SK-N-SH treated with all-trans-retinoic acid at 6 μM for 48 hours (cell line): ENCODE data around the gene KDM6B.

Experiments used
- ATAC-seq: fragments of 200-7000 bp; cut with Tn5 transposase; 3 replicates; pipeline ENCODE4 v1.9.1; 2020; ENCODE audit warnings: mild to moderate bottlenecking, moderate library complexity
- ARNTL ChIP-seq: fragments of 450-650 bp; formaldehyde crosslinking; IDR thresholded peaks from 2 replicates; pipeline ENCODE4 v1.5.0; 2020; ENCODE audit warnings: low read depth, mild to moderate bottlenecking, moderate library complexity, borderline replicate concordance
- BACH2 ChIP-seq: fragments of 250-450 bp; sonication (Bioruptor Pico); IDR thresholded peaks from 2 replicates; pipeline ENCODE4 v1.9.0; 2021; ENCODE audit warnings: mild to moderate bottlenecking, borderline replicate concordance
- CREB5 ChIP-seq: fragments of 250-450 bp; sonication (Bioruptor Pico); IDR thresholded peaks from 2 replicates; pipeline ENCODE4 v1.5.1; 2020; ENCODE audit warnings: low read depth, mild to moderate bottlenecking, moderate library complexity
- CSDC2 ChIP-seq: fragments of 250-450 bp; sonication (Bioruptor Pico); IDR thresholded peaks from 2 replicates; pipeline ENCODE4 v1.5.0; 2020; ENCODE audit warnings: mild to moderate bottlenecking, moderate library complexity
- CSRNP3 ChIP-seq: fragments of 250-450 bp; sonication (Bioruptor Pico); IDR thresholded peaks from 2 replicates; pipeline ENCODE4 v1.5.1; 2021; ENCODE audit warnings: mild to moderate bottlenecking, moderate library complexity
- GLIS3 ChIP-seq: fragments of 250-450 bp; sonication (Bioruptor Pico); IDR thresholded peaks from 2 replicates; pipeline ENCODE4 v1.5.0; 2020; ENCODE audit warnings: mild to moderate bottlenecking, moderate library complexity
- ISL1 ChIP-seq: fragments of 250-450 bp; sonication (Bioruptor Pico); IDR thresholded peaks from 2 replicates; pipeline ENCODE4 v2.1.2; 2022; ENCODE audit warnings: mild to moderate bottlenecking, moderate library complexity
- OSR1 ChIP-seq: fragments of 250-450 bp; sonication (Bioruptor Pico); IDR thresholded peaks from 2 replicates; pipeline ENCODE4 v1.8.0; 2022; ENCODE audit warnings: moderate library complexity, mild to moderate bottlenecking, inconsistent platforms
- PATZ1 ChIP-seq: fragments of 250-450 bp; sonication (Bioruptor Pico); IDR thresholded peaks from 2 replicates; pipeline ENCODE4 v1.8.0; 2020; ENCODE audit warnings: mild to moderate bottlenecking, moderate library complexity, borderline replicate concordance
- TCF4 ChIP-seq: fragments of 250-450 bp; sonication (Bioruptor Pico); IDR thresholded peaks from 2 replicates; pipeline ENCODE4 v1.8.0; 2021; ENCODE audit warnings: mild to moderate bottlenecking, moderate library complexity, borderline replicate concordance
- TOX ChIP-seq: fragments of 250-450 bp; sonication (Bioruptor Pico); IDR thresholded peaks from 2 replicates; pipeline ENCODE4 v1.8.0; 2021; ENCODE audit warnings: mild to moderate bottlenecking, moderate library complexity, borderline replicate concordance
- ZC3H10 ChIP-seq: fragments of 250-450 bp; sonication (Bioruptor Pico); IDR thresholded peaks from 2 replicates; pipeline ENCODE4 v1.5.1; 2021; ENCODE audit warnings: mild to moderate bottlenecking, moderate library complexity
- ZFP30 ChIP-seq: fragments of 450-650 bp; formaldehyde crosslinking; IDR thresholded peaks from 2 replicates; pipeline ENCODE4 v1.5.0; 2022; ENCODE audit warnings: mild to moderate bottlenecking, moderate library complexity
- ZNF565 ChIP-seq: fragments of 450-650 bp; formaldehyde crosslinking; conservative IDR thresholded peaks from 2 replicates; pipeline ENCODE4 v1.5.0; 2020; ENCODE audit warnings: low read depth, mild to moderate bottlenecking, moderate library complexity
- TF ChIP-seq, protein P1 (sequence below): fragments of 250-450 bp; sonication (Bioruptor Pico); IDR thresholded peaks from 2 replicates; pipeline ENCODE4 v1.8.0; 2021; ENCODE audit warnings: low read depth, mild to moderate bottlenecking, moderate library complexity, borderline replicate concordance
- TF ChIP-seq, protein P2 (sequence below): fragments of 250-450 bp; sonication (Bioruptor Pico); IDR thresholded peaks from 2 replicates; pipeline ENCODE4 v1.5.0; 2020; ENCODE audit warnings: mild to moderate bottlenecking, moderate library complexity

Gene KDM6B

DNA sequence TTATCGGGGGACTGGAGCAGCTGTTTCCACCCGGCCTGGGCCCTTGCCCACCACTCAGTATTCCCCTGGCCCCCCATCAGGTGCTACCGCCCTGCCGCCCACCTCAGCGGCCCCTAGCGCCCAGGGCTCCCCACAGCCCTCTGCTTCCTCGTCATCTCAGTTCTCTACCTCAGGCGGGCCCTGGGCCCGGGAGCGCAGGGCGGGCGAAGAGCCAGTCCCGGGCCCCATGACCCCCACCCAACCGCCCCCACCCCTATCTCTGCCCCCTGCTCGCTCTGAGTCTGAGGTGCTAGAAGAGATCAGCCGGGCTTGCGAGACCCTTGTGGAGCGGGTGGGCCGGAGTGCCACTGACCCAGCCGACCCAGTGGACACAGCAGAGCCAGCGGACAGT is 14.7 kb downstream of the KDM6B start:
- TF ChIP-seq PATZ1 (CRISPR knock-in tag) = no peak
- TF ChIP-seq CREB5 (CRISPR knock-in tag) = no peak
- no peak for TF ChIP-seq ZNF565 (CRISPR knock-in tag)
- no peak for TF ChIP-seq TOX (CRISPR knock-in tag)
- TF ChIP-seq TCF4 (CRISPR knock-in tag) = no peak
- TF ChIP-seq ZFP30 (CRISPR knock-in tag) = no peak
- no peak for TF ChIP-seq CSDC2 (CRISPR knock-in tag)
- no peak for TF ChIP-seq BACH2 (CRISPR knock-in tag)

DNA sequence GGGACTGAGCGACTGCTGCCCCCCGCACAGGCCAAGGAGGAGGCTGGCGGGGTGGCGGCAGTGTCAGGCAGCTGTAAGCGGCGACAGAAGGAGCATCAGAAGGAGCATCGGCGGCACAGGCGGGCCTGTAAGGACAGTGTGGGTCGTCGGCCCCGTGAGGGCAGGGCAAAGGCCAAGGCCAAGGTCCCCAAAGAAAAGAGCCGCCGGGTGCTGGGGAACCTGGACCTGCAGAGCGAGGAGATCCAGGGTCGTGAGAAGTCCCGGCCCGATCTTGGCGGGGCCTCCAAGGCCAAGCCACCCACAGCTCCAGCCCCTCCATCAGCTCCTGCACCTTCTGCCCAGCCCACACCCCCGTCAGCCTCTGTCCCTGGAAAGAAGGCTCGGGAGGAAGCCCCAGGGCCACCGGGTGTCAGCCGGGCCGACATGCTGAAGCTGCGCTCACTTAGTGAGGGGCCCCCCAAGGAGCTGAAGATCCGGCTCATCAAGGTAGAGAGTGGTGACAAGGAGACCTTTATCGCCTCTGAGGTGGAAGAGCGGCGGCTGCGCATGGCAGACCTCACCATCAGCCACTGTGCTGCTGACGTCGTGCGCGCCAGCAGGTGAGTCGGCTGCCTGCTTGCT is 15.2 kb downstream of the KDM6B start:
- no peak for ATAC-seq
- TF ChIP-seq ZNF565 (CRISPR knock-in tag) (no peak), ISL1 (CRISPR knock-in tag) (no peak), ARNTL (no peak), OSR1 (CRISPR knock-in tag) (no peak), GLIS3 (no peak), PATZ1 (CRISPR knock-in tag) (no peak), ZC3H10 (CRISPR knock-in tag) (no peak), CSDC2 (CRISPR knock-in tag) (no peak), CSRNP3 (CRISPR knock-in tag) (no peak), CREB5 (CRISPR knock-in tag) (no peak), BACH2 (CRISPR knock-in tag) (no peak), ZFP30 (CRISPR knock-in tag) (no peak)
- TF ChIP-seq, protein P1, sequence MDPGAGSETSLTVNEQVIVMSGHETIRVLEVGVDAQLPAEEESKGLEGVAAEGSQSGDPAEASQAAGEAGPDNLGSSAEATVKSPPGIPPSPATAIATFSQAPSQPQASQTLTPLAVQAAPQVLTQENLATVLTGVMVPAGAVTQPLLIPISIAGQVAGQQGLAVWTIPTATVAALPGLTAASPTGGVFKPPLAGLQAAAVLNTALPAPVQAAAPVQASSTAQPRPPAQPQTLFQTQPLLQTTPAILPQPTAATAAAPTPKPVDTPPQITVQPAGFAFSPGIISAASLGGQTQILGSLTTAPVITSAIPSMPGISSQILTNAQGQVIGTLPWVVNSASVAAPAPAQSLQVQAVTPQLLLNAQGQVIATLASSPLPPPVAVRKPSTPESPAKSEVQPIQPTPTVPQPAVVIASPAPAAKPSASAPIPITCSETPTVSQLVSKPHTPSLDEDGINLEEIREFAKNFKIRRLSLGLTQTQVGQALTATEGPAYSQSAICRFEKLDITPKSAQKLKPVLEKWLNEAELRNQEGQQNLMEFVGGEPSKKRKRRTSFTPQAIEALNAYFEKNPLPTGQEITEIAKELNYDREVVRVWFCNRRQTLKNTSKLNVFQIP (CRISPR knock-in tag) = no peak
- TF ChIP-seq, protein P2, sequence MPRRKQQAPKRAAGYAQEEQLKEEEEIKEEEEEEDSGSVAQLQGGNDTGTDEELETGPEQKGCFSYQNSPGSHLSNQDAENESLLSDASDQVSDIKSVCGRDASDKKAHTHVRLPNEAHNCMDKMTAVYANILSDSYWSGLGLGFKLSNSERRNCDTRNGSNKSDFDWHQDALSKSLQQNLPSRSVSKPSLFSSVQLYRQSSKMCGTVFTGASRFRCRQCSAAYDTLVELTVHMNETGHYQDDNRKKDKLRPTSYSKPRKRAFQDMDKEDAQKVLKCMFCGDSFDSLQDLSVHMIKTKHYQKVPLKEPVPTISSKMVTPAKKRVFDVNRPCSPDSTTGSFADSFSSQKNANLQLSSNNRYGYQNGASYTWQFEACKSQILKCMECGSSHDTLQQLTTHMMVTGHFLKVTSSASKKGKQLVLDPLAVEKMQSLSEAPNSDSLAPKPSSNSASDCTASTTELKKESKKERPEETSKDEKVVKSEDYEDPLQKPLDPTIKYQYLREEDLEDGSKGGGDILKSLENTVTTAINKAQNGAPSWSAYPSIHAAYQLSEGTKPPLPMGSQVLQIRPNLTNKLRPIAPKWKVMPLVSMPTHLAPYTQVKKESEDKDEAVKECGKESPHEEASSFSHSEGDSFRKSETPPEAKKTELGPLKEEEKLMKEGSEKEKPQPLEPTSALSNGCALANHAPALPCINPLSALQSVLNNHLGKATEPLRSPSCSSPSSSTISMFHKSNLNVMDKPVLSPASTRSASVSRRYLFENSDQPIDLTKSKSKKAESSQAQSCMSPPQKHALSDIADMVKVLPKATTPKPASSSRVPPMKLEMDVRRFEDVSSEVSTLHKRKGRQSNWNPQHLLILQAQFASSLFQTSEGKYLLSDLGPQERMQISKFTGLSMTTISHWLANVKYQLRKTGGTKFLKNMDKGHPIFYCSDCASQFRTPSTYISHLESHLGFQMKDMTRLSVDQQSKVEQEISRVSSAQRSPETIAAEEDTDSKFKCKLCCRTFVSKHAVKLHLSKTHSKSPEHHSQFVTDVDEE (CRISPR knock-in tag) = no peak

More for the DNA sequence above, 14.7 kb downstream of the KDM6B start:
- no peak for ATAC-seq
